AG08396 (cell line): ENCODE measurements around the gene C4B.
"Not testable (repeated sequence)": the region's sequence is repeated elsewhere in the genome, so short reads cannot be mapped to it uniquely, and the experiment has no call there.

Experiments used
- DNase-seq: peaks from one replicate; pipeline ENCODE4 v3.0.0; 2012; ENCODE audit warnings: low spot score, mixed read lengths

C4B gene

DNA sequence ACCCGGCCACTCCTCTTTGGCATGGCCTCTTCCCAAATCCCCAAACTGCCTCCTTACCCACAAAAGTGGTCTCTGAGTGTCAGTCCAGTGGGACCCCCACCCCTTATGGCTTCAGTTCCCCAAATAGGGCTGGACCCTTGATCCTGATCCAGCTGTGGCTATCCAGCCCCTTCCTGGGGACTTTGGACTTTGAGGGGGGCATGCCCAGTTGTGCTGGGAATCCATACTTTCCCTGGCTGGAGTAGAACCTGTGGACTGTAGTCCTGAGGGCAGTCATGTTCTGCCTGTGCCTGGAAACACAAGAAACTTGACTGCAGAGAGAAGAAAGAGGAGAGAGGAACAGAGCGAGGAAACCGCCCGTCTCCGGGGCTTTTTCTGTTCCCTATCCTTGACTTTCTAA is 22.5 kb downstream of the C4B start:
- not testable (repeated sequence) for DNase-seq

DNA sequence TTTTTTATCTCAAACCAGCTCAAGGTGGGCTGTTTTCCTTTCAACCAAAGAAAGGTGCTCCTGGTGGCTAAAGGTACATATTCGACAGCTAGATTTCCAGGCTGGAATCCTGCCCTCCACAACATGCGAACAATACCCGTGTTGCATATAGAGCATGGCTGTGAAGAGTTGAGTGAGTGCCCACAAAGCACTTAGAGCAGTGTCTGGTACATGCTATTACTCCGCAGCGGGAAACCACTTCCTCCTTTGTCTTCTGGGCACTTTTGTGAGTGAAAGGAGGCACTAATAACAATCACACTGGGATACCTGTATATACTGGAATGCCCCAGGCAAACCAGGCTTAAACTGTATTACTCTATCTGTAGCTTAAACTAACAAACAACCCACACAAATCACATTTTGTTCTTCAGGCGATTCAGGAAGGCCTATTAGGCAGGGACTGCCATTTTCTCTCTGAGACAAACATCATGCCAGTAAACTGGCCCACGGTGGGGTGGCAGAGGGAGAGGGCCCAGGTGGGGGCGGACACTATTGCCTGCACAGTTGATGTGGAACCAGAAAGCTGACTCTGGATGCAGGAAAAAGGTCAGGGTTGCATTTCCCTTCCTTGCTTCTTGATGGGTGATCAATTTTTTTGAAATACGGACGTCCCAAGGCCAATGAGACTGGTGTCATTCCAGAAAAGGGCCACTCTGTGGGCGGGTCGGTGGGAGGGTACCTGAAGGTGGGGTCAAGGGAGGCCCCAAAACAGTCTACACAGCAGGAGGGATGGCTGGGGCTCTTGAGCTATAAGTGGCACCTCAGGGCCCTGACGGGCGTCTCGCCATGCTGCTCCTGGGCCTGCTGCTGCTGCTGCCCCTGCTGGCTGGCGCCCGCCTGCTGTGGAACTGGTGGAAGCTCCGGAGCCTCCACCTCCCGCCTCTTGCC is 23.3 kb downstream of the C4B start, which contains the start of gene CYP21A2:
Gene CYP21A2, plus strand, starts transcription at position 818 of the 927 bp plus-strand sequence. Its CDS starts 8 bp downstream, at position 826.
- not testable (repeated sequence) for DNase-seq

DNA sequence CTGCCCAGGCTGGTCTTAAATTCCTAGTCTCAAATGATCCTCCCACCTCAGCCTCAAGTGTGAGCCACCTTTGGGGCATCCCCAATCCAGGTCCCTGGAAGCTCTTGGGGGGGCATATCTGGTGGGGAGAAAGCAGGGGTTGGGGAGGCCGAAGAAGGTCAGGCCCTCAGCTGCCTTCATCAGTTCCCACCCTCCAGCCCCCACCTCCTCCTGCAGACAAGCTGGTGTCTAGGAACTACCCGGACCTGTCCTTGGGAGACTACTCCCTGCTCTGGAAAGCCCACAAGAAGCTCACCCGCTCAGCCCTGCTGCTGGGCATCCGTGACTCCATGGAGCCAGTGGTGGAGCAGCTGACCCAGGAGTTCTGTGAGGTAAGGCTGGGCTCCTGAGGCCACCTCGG is 24.3 kb downstream of the C4B start:
- DNase-seq, result not testable (repeated sequence)

DNA sequence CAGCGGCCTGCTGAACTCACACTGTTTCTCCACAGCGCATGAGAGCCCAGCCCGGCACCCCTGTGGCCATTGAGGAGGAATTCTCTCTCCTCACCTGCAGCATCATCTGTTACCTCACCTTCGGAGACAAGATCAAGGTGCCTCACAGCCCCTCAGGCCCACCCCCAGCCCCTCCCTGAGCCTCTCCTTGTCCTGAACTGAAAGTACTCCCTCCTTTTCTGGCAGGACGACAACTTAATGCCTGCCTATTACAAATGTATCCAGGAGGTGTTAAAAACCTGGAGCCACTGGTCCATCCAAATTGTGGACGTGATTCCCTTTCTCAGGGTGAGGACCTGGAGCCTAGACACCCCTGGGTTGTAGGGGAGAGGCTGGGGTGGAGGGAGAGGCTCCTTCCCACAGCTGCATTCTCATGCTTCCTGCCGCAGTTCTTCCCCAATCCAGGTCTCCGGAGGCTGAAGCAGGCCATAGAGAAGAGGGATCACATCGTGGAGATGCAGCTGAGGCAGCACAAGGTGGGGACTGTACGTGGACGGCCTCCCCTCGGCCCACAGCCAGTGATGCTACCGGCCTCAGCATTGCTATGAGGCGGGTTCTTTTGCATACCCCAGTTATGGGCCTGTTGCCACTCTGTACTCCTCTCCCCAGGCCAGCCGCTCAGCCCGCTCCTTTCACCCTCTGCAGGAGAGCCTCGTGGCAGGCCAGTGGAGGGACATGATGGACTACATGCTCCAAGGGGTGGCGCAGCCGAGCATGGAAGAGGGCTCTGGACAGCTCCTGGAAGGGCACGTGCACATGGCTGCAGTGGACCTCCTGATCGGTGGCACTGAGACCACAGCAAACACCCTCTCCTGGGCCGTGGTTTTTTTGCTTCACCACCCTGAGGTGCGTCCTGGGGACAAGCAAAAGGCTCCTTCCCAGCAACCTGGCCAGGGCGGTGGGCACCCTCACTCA is 25.0 kb downstream of the C4B start:
- not testable (repeated sequence) for DNase-seq

- DNase-seq, result not testable (repeated sequence)
Observed at GRCh38 chr6:32040299-32041049, 25.9 kb downstream of the C4B start.

DNA sequence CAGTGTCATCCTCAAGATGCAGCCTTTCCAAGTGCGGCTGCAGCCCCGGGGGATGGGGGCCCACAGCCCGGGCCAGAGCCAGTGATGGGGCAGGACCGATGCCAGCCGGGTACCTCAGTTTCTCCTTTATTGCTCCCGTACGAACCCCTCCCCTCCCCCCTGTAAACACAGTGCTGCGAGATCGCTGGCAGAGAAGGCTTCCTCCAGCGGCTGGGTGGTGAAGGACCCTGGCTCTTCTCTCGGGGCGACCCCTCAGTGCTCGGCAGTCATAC is 26.4 kb downstream of the C4B start:
- not testable (repeated sequence) for DNase-seq

DNA sequence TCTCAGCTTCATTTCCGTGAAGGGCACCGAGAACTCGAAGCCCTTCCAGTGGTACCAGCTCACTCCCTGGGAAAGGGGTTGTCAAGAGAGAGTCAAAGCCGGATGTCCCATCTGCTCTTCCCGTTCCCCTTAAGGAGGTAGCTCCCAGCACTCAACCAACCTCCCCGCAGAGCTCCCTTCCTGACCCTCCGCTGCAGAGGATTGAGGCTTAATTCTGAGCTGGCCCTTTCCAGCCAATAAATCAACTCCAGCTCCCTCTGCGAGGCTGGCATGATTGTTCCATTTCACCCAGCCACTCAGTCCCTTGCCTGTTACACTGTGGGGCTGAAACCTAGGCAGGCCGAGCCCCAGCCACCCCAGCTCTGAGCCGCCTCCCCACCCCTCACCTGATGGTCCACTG is 26.8 kb downstream of the C4B start:
- not testable (repeated sequence) for DNase-seq

DNA sequence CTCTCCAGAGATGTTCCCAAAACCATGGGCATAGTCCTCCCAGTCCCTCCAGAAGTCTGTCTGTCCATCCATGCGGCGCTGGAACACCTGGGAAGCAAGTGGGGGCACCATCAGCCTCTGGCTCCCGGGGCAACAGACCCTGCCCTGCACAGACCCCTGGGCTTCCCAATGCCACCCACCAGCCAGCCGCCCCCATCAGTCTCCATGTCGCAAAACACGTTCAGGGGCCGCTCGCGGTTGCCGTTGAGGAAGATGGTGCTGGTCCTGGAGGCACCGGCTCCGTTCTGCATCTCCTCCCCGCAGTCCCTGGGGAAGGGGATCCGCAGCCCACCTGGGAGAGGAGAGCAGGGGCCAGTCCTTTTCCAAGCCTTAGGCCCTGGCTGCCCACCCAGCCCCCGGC is 27.7 kb downstream of the C4B start:
- DNase-seq, result not testable (repeated sequence)

DNA sequence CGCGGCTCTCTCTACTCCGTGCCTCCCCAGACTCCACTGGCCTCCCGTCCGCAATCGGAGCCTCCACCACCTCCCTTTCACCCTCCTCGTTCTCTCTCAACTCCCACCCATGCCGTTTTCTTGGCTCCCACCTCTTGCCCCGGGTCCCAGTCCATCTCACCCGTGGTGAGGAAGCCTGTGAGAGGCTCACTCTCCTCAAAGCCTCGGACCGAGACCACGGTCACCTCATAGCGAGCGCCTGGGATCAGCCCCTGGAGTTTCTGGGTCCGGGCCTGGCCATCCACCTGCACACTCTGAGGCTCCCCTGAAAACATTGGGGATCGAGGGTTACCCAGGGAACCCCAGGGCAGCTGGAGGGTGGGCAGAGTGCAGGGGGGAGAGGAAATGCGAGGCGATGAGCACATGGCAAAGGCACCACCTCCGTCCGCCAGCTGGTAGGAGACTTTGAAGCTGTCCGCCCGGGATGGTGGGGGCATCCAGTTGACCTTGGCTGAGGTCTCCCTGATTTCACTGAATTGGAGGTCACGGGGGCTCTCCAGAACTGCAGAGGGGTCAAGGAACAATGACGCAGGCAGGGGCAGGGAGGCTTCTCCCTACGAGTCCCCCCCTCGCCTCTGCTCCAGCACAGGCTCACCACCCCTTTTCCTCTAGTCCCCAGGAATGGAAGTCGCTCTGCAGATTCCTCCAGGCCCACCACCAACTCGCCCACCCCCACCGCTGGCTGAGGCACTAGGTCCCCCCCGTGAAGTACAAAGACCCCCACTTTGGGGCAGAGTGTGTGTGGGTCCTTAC is 29.2 kb downstream of the C4B start:
- not testable (repeated sequence) for DNase-seq

DNA sequence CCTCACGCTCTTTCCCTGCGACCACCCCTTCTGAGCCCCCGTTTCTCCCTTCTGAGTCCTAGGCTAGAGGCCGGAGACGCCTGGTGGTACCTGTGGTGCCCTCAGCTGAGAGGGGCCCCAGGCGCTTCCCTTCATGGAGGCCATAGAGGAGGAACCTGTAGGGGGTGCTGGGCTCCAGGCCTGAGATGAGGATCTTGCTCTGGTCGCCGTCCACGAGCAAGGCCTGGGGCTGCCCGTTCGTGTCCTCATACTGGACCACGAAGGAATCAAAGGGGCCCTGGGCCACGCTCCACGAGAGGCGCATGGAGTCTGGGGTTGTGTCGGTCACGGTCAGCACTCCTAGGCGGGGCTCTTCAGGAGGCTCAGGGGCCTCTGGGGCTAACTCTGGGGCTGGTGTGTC is 30.3 kb downstream of the C4B start:
- DNase-seq, result not testable (repeated sequence)

DNA sequence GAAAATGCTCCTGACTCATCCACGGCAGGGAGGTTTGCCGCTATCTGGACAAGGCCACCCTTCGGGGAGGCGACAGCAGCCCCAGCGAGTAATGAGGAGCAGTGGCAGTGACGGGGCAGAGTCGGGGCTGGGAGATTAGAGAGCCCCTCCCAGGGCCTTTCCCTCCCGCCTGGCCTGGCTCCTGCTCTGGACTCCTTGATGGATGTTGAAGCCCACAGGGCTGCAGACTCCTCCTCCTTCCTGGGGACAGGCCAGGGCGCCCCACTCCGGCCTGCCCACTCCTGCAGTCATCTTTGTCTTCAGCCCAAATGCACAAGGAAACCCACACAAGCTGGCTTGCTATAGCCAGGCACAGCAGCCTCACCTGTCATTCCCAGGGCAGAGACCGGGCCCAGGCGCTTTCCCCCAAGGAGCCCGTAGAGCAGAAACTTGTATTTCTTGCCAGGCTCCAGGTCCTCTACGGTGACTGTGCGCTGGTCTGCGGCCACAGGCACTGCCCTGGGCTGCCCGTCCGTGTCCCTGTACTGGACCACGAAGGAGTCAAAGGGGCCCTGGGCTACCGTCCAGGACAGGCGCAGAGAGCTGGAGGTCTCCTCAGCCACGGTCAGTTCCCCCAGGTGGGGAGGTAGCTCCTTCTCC is 31.3 kb downstream of the C4B start:
- no peak for DNase-seq

GRCh38 chr6:32046450-32047083 is 32.0 kb downstream of the C4B start:
- DNase-seq, result peak; percentile 50

DNA sequence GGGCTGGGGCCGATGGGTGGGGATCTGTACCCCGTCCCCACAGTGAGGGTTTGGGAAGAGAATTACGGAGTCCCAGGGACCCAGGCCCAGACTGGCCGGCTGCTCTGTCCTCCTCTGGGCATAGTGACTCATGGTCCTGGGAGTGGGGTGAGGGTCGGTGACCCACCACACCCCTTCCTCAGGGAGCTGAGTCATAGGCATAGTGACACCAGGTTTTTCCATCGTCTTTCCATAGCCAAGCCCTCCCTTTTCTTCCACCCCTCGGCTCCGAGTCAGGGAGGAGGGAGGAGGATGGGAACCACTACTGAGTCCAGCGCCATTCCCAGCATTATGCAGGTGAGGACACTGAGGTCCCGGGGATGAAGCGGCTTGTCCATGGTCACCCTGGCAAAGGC is 32.5 kb downstream of the C4B start:
- peak; percentile 56 for DNase-seq

GRCh38 chr6:32047539-32047854 is 32.9 kb downstream of the C4B start:
- no peak for DNase-seq

- DNase-seq, result peak; percentile 82
Observed at GRCh38 chr6:32047855-32048766, 33.5 kb downstream of the C4B start.

GRCh38 chr6:32049149-32049548 is 34.6 kb downstream of the C4B start:
- not testable (repeated sequence) for DNase-seq

DNA sequence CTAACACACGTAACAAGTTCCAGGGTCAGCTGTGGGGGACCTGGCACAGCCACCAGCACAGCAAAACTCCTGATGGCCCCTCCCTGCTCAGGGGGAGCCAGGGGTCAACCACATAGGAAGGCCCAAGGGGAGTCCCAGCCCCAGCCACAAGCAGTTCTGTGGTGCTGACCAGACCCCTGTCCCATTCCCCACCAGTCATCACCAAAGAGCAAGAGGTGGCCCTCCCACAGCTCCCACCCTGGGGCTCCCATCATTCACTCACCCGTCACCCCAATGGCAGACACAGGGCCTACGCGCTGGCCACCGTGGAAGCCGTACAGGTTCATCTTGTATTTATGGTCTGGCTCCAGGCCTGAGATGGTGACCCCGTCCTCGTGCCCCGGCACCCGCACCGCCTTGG is 35.1 kb downstream of the C4B start:
- not testable (repeated sequence) for DNase-seq

DNA sequence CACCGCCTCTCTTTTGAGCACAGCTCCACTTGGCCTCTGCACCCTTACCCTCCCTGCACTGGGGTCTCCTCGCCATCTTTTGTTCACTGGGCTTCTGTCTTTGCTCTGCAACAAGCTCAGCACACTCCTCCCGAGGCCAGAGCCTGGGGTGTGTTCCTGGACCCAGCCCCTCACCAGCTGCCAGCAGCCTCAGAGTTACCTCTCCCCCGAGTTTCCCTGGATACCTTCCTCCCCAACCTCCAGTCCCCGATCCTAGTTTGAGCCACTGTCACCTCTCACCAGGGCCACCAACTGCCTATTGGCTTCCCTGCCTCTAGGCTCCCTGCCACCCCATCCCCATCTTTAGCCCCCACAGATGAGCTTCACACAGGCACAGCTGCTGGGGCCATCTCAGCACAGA is 36.0 kb downstream of the C4B start:
- DNase-seq, result no peak

GRCh38 chr6:32052626-32053025 is 38.0 kb downstream of the C4B start:
- not testable (repeated sequence) for DNase-seq
